WTC11 (cell line): ENCODE data around the gene PRKN. TPM values are rescaled to one million over a fixed set of nuclear protein-coding genes. Genes with fewer than 3 reads are reported as not detected.

Source experiments
- ATAC-seq: fragments of 200-7000 bp; cut with Tn5 transposase; 2 replicates; pipeline ENCODE4 v1.10.0; 2021; ENCODE audit warnings: mild to moderate bottlenecking, moderate library complexity
- CTCF ChIA-PET: fragments of 300-600 bp; sonication (Branson Sonifier 250); formaldehyde crosslinking; loops from one replicate; lab custom pipeline; 2021; ENCODE audit warnings: antibody characterized with exemption; lab: Charles Lee
- POLR2A ChIA-PET: fragments of 350-600 bp; sonication (Branson Sonifier 250); formaldehyde crosslinking; loops from one replicate; lab custom pipeline; 2021; ENCODE audit warnings: antibody characterized with exemption; lab: Charles Lee
- DNase-seq: peaks from one replicate; pipeline ENCODE4 v3.0.0; 2021; ENCODE audit warnings: low spot score
- H3K27ac Mint-ChIP-seq: 2 replicates; pipeline ENCODE4 v1.8.0; 2021; ENCODE audit warnings: mixed read lengths
- H3K27me3 Mint-ChIP-seq: 2 replicates; pipeline ENCODE4 v1.8.0; 2021; ENCODE audit warnings: low read depth, mild to moderate bottlenecking, moderate library complexity, mixed read lengths
- H3K36me3 Mint-ChIP-seq: 2 replicates; pipeline ENCODE4 v1.8.0; 2021; ENCODE audit warnings: mixed read lengths
- H3K4me1 Mint-ChIP-seq: 2 replicates; pipeline ENCODE4 v1.8.0; 2022; ENCODE audit warnings: mixed read lengths
- H3K4me3 Mint-ChIP-seq: 2 replicates; pipeline ENCODE4 v1.8.0; 2021; ENCODE audit warnings: mild to moderate bottlenecking, moderate library complexity, mixed read lengths
- H3K9me3 Mint-ChIP-seq: 2 replicates; pipeline ENCODE4 v1.8.0; 2021; ENCODE audit warnings: mixed read lengths
- ARID4B ChIP-seq: sonication (generic); formaldehyde crosslinking; IDR thresholded peaks from 2 replicates; pipeline ENCODE4 v1.8.0; 2023; ENCODE audit warnings: missing genetic modification reagents, mild to moderate bottlenecking, borderline replicate concordance
- ATF6 ChIP-seq: sonication (generic); formaldehyde crosslinking; IDR thresholded peaks from 2 replicates; pipeline ENCODE4 v1.8.1; 2023; ENCODE audit warnings: mild to moderate bottlenecking, missing genetic modification reagents
- E2F5 ChIP-seq: sonication (generic); formaldehyde crosslinking; IDR thresholded peaks from 2 replicates; pipeline ENCODE4 v1.8.1; 2022; ENCODE audit warnings: mild to moderate bottlenecking, moderate library complexity, missing genetic modification reagents
- EMX1 ChIP-seq: fragments of 250-450 bp; sonication (Bioruptor Pico); IDR thresholded peaks from 2 replicates; pipeline ENCODE4 v1.8.0; 2021; ENCODE audit warnings: mild to moderate bottlenecking
- ESRRA ChIP-seq: sonication (generic); formaldehyde crosslinking; IDR thresholded peaks from 2 replicates; pipeline ENCODE4 v1.8.1; 2022; ENCODE audit warnings: mild to moderate bottlenecking, missing genetic modification reagents, borderline replicate concordance
- ETV6 ChIP-seq: sonication (generic); formaldehyde crosslinking; IDR thresholded peaks from 2 replicates; pipeline ENCODE4 v1.8.1; 2022; ENCODE audit warnings: mild to moderate bottlenecking, missing genetic modification reagents
- FOXJ3 ChIP-seq: sonication (generic); formaldehyde crosslinking; IDR thresholded peaks from 2 replicates; pipeline ENCODE4 v1.9.0; 2021; ENCODE audit warnings: missing genetic modification reagents, mild to moderate bottlenecking, borderline replicate concordance
- FOXP4 ChIP-seq: sonication (generic); formaldehyde crosslinking; IDR thresholded peaks from 2 replicates; pipeline ENCODE4 v1.8.0; 2022; ENCODE audit warnings: mild to moderate bottlenecking, missing genetic modification reagents
- HMGA2 ChIP-seq: fragments of 250-450 bp; sonication (Bioruptor Pico); IDR thresholded peaks from 2 replicates; pipeline ENCODE4 v1.4.0; 2021; ENCODE audit warnings: mild to moderate bottlenecking, moderate library complexity
- IRF1 ChIP-seq: sonication (generic); formaldehyde crosslinking; IDR thresholded peaks from 2 replicates; pipeline ENCODE4 v1.8.0; 2023; ENCODE audit warnings: missing genetic modification reagents
- JAZF1 ChIP-seq: fragments of 250-450 bp; sonication (Bioruptor Pico); IDR thresholded peaks from 2 replicates; pipeline ENCODE4 v1.9.0; 2021; ENCODE audit warnings: moderate library complexity, mild to moderate bottlenecking, inconsistent platforms
- JUN ChIP-seq: sonication (generic); formaldehyde crosslinking; IDR thresholded peaks from 2 replicates; pipeline ENCODE4 v1.8.0; 2023; ENCODE audit warnings: mild to moderate bottlenecking, missing genetic modification reagents
- MLX ChIP-seq: sonication (generic); formaldehyde crosslinking; IDR thresholded peaks from 2 replicates; pipeline ENCODE4 v1.8.1; 2023; ENCODE audit warnings: mild to moderate bottlenecking, missing genetic modification reagents, moderate library complexity
- MXD4 ChIP-seq: fragments of 250-450 bp; sonication (Bioruptor Pico); IDR thresholded peaks from 2 replicates; pipeline ENCODE4 v1.8.0; 2021; ENCODE audit warnings: mild to moderate bottlenecking, moderate library complexity, borderline replicate concordance
- MYBL2 ChIP-seq: sonication (generic); formaldehyde crosslinking; IDR thresholded peaks from 2 replicates; pipeline ENCODE4 v1.8.1; 2023; ENCODE audit warnings: mild to moderate bottlenecking, moderate library complexity, missing genetic modification reagents
- PREB ChIP-seq: sonication (generic); formaldehyde crosslinking; IDR thresholded peaks from 2 replicates; pipeline ENCODE4 v1.8.1; 2022; ENCODE audit warnings: mild to moderate bottlenecking, missing genetic modification reagents, moderate library complexity, borderline replicate concordance
- RELA ChIP-seq: sonication (generic); formaldehyde crosslinking; IDR thresholded peaks from 2 replicates; pipeline ENCODE4 v1.8.1; 2022; ENCODE audit warnings: missing genetic modification reagents, mild to moderate bottlenecking, borderline replicate concordance
- ZBTB21 ChIP-seq: sonication (generic); formaldehyde crosslinking; IDR thresholded peaks from 2 replicates; pipeline ENCODE4 v1.8.1; 2023; ENCODE audit warnings: mild to moderate bottlenecking, missing genetic modification reagents, borderline replicate concordance
- ZNF121 ChIP-seq: sonication (generic); formaldehyde crosslinking; IDR thresholded peaks from 2 replicates; pipeline ENCODE4 v1.8.0; 2023; ENCODE audit warnings: missing genetic modification reagents
- ZNF232 ChIP-seq: sonication (generic); formaldehyde crosslinking; IDR thresholded peaks from 2 replicates; pipeline ENCODE4 v1.8.0; 2022; ENCODE audit warnings: mild to moderate bottlenecking, missing genetic modification reagents
- ZNF317 ChIP-seq: sonication (generic); formaldehyde crosslinking; IDR thresholded peaks from 2 replicates; pipeline ENCODE4 v1.8.1; 2023; ENCODE audit warnings: low read depth, mild to moderate bottlenecking, moderate library complexity, missing genetic modification reagents, borderline replicate concordance
- ZNF423 ChIP-seq: fragments of 250-450 bp; sonication (Bioruptor Pico); IDR thresholded peaks from 2 replicates; pipeline ENCODE4 v2.1.2; 2022; ENCODE audit warnings: mild to moderate bottlenecking, moderate library complexity
- ZNF671 ChIP-seq: fragments of 250-450 bp; sonication (Bioruptor Pico); IDR thresholded peaks from 2 replicates; pipeline ENCODE4 v1.8.0; 2021; ENCODE audit warnings: mild to moderate bottlenecking
- total RNA-seq: library from RNA; stranded (reverse); gene quantifications from 3 replicates; pipeline ENCODE4 v1.2.3, GENCODE V29; 2021

Gene PRKN
- total RNA-seq, 1 experiment from 2014 or later: 0.59 TPM

GRCh38 chr6:161626132-161626676 is 1101.4 kb downstream of the PRKN start (continued):
- TF ChIP-seq ATF6: no peak
- no peak for TF ChIP-seq ZBTB21 (CRISPR knock-in tag)
- TF ChIP-seq ZNF317 (CRISPR knock-in tag): no peak
- TF ChIP-seq ZNF121 (CRISPR knock-in tag): no peak
- no peak for TF ChIP-seq PREB (CRISPR knock-in tag)
- TF ChIP-seq EMX1: no peak

- peaks cover 20% of the 10 kb centered on the region for H3K27me3 Mint-ChIP-seq
- H3K4me1 Mint-ChIP-seq: no peaks in the 10 kb centered on the region
- TF ChIP-seq ETV6 (CRISPR knock-in tag) (no peak), MXD4 (CRISPR knock-in tag) (no peak), FOXJ3 (CRISPR knock-in tag) (no peak), ARID4B (CRISPR knock-in tag) (no peak), RELA (no peak), E2F5 (no peak), ESRRA (CRISPR knock-in tag) (no peak), ZNF423 (CRISPR knock-in tag) (no peak), JUN (CRISPR knock-in tag) (no peak), ZNF232 (CRISPR knock-in tag) (no peak), ZNF671 (CRISPR knock-in tag) (no peak)
- ChIA-PET POLR2A (no interaction called here), CTCF (no interaction called here)
- no peak overlapping the region for H3K27ac Mint-ChIP-seq
- ATAC-seq (no peak), DNase-seq (no peak)
- no peak overlapping the region for H3K4me3 Mint-ChIP-seq
- peaks cover 22% of the 10 kb centered on the region for H3K9me3 Mint-ChIP-seq
- H3K36me3 Mint-ChIP-seq: peaks cover 8% of the 10 kb centered on the region; the same call in 1 of the 2 replicates
Observed at GRCh38 chr6:161624111-161624510, 1103.5 kb downstream of the PRKN start.

- Mint-ChIP-seq H3K36me3 (peaks cover 8% of the 10 kb centered on the region; the same call in 1 of the 2 replicates), H3K9me3 (peaks cover 22% of the 10 kb centered on the region), H3K4me3 (no peak overlapping the region), H3K27me3 (peaks cover 16% of the 10 kb centered on the region), H3K27ac (no peak overlapping the region), H3K4me1 (no peaks in the 10 kb centered on the region)
- ChIA-PET CTCF (no interaction called here), POLR2A (no interaction called here)
- DNase-seq (no peak), ATAC-seq (no peak)
- TF ChIP-seq ESRRA (CRISPR knock-in tag): no peak
- TF ChIP-seq JAZF1 (CRISPR knock-in tag): no peak
- TF ChIP-seq IRF1 (CRISPR knock-in tag): no peak
- TF ChIP-seq HMGA2: no peak
- no peak for TF ChIP-seq MLX
- TF ChIP-seq ZNF317 (CRISPR knock-in tag): no peak
- TF ChIP-seq MYBL2 (CRISPR knock-in tag): no peak
- no peak for TF ChIP-seq FOXP4 (CRISPR knock-in tag)
Observed at GRCh38 chr6:161622779-161623178, 1104.8 kb downstream of the PRKN start.
